ENCODE data around the gene FRAS1.

GRCh38 chr4:78184584-78184983 lies 127.5 kb downstream of the FRAS1 start:
- TF ChIP-seq POLR2A (IDR thresholded peaks at IDR 0.05; ENCODE audit: low read depth, low read length) (no peak), POLR2AphosphoS5 (IDR thresholded peaks at IDR 0.05; ENCODE audit: low read depth, low read length) (no peak), TAF1 (IDR thresholded peaks at IDR 0.05; ENCODE audit: low read depth, low read length) (no peak)

Measured in GM12891 (cell line).